Stomach (tissue), 9 donors: ENCODE measurements around the gene MYH8. TPM values are rescaled to one million over a fixed set of nuclear protein-coding genes. Genes with fewer than 3 reads are reported as not detected.

Experiments
- DNase-seq, 2 donors: peaks; one replicate each; pipeline versions ENCODE4 v3.0.0 to v3.0.0-alpha.2; 2013 to 2019
- H3K27ac ChIP-seq, 5 donors: fragments of 200-600 bp in 4 of 5; sonication (generic) in 4 of 5; one replicate each; pipeline ENCODE4 v1.5.1; 2013 to 2019; ENCODE audit warnings: mild to moderate bottlenecking in 1 of 5, moderate library complexity in 1 of 5
- H3K27me3 ChIP-seq, 3 donors: fragments of 200-600 bp; sonication (generic); one replicate each; pipeline ENCODE4 v1.5.1; 2017 to 2019; ENCODE audit warnings: mixed run types in 1 of 3
- H3K36me3 ChIP-seq, 4 donors: fragments of 200-600 bp; sonication (generic); 1 replicate in 3 of 4; 2 replicates in 1 of 4; pipeline ENCODE4 v1.5.1; 2016 to 2019
- H3K4me1 ChIP-seq, 4 donors: fragments of 200-600 bp; sonication (generic); one replicate each; pipeline ENCODE4 v1.5.1; 2016 to 2019
- H3K4me3 ChIP-seq, 4 donors: fragments of 200-600 bp; sonication (generic) in 3 of 4; one replicate each; pipeline ENCODE4 v1.5.1; 2016 to 2019; ENCODE audit warnings: mild to moderate bottlenecking in 1 of 4
- H3K9me3 ChIP-seq, 4 donors: fragments of 200-600 bp; sonication (generic); one replicate each; pipeline ENCODE4 v1.5.1; 2016 to 2019
- EP300 ChIP-seq: sonication (generic); formaldehyde crosslinking; IDR thresholded peaks from one replicate; pipeline ENCODE4 v1.6.1; 2017; ENCODE audit warnings: antibody characterized with exemption
- POLR2A ChIP-seq, 4 donors: fragments of 450-650 bp; IDR thresholded peaks; one replicate each; pipeline ENCODE4 v1.6.1; 2016; ENCODE audit warnings: antibody characterized with exemption in 4 of 4, control low read depth in 2 of 4, mild to moderate bottlenecking in 1 of 4, moderate library complexity in 1 of 4
- POLR2AphosphoS5 ChIP-seq, 3 donors: sonication (generic); formaldehyde crosslinking; IDR thresholded peaks; one replicate each; pipeline ENCODE4 v1.6.1; 2016; ENCODE audit warnings: antibody characterized with exemption in 3 of 3
- WGBS, 5 donors: extraction: QIAGEN DNeasy Blood & Tissue Kit in 3 of 5; methylation state at CpG; one replicate each; pipeline versions ENCODE4 v1.1.5 to v1.1.7; 2013 to 2018; 5-methylcytosine and 5-hydroxymethylcytosine counted together
- intact Hi-C: fragments of 100-400 bp; cut with DNase I; formaldehyde crosslinking; loops from one replicate; pipeline ENCODE4 v1.15.1; 2023; ENCODE audit warnings: low total_unique reads
- polyA plus RNA-seq, 3 donors: library from polyadenylated mRNA; stranded (reverse); fragments of 200-250 nt; gene quantifications; one replicate each; pipeline ENCODE4 v1.2.3, GENCODE V29; 2013
- total RNA-seq, 5 donors: library from RNA; depleted of rRNA; stranded (reverse); fragments of >200 nt; gene quantifications; one replicate each; pipeline versions ENCODE4 v1.1.0 to v1.2.3, GENCODE V29; 2014 to 2016
- TF ChIP-seq, protein P1 (sequence below), 7 experiments: fragments of 450-650 bp in 4 of 7; fragments of 200-600 bp in 3 of 7; sonication (generic) in 3 of 7; IDR thresholded peaks; one replicate each; pipeline ENCODE4 v1.5.1; 2016 to 2019; ENCODE audit warnings: antibody characterized with exemption in 7 of 7, control low read depth in 2 of 7, mild to moderate bottlenecking in 1 of 7
- donor health status: healthy with polysubstance abuse.
- donor health status: Bipolar disorder and iron deficiency.
- donor health status: healthy.

MYH8 gene
- total and polyA plus RNA-seq, 8 donors = 0.06 TPM; not detected in 7

DNA sequence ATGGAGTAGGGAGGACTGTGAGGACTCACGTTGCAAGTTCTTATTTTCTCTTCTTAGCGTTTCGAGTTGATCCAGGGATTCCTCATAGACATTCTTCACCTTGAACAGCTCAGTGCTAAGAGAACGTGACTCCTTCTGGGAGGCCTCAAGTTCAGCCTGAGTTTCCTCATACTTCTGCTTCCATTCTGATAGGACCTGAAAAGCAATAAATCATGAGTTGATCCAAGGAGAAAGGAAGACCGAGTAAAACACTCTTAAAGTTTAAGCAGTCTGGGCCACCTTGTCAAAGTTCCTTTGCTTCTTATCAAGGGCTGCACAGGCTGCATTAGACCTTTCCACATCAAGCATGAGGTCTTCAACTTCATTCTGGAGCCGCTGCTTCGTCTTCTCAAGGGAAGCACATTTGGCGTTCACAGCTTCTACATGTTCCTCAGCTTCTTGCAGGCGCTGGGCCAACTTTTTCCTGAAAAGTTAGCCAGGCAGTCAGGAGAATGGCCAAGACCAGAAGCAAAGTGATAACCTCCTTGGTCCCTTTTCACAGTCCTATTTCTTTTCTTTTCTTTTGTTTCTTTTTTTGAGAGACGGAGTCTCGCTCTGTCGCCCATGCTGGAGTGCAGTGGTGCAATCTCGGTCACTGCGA lies 25.1 kb downstream of the MYH8 start:
- no peak for DNase-seq
- Histone ChIP-seq H3K27ac (no peak overlapping the region), H3K27me3 (peaks cover 0 to 15% (median 0%) of the 10 kb centered on the region in 3 donors), H3K4me1 (no peaks in the 10 kb centered on the region), H3K4me3 (no peak overlapping the region), H3K9me3 (no peaks in the 10 kb centered on the region), H3K36me3 (no peaks in the 10 kb centered on the region)
- WGBS, 5 donors = 71 to 78% (median 76%) methylated on average over 14 of the region's 14 CpGs
- intact Hi-C loops = no loop called here
- TF ChIP-seq POLR2AphosphoS5 (IDR thresholded peaks at IDR 0.05) (no peak), EP300 (no peak), POLR2A (IDR thresholded peaks at IDR 0.05) (no peak)
- TF ChIP-seq, protein P1, sequence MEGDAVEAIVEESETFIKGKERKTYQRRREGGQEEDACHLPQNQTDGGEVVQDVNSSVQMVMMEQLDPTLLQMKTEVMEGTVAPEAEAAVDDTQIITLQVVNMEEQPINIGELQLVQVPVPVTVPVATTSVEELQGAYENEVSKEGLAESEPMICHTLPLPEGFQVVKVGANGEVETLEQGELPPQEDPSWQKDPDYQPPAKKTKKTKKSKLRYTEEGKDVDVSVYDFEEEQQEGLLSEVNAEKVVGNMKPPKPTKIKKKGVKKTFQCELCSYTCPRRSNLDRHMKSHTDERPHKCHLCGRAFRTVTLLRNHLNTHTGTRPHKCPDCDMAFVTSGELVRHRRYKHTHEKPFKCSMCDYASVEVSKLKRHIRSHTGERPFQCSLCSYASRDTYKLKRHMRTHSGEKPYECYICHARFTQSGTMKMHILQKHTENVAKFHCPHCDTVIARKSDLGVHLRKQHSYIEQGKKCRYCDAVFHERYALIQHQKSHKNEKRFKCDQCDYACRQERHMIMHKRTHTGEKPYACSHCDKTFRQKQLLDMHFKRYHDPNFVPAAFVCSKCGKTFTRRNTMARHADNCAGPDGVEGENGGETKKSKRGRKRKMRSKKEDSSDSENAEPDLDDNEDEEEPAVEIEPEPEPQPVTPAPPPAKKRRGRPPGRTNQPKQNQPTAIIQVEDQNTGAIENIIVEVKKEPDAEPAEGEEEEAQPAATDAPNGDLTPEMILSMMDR (IDR thresholded peaks at IDR 0.05) = no peak

DNA sequence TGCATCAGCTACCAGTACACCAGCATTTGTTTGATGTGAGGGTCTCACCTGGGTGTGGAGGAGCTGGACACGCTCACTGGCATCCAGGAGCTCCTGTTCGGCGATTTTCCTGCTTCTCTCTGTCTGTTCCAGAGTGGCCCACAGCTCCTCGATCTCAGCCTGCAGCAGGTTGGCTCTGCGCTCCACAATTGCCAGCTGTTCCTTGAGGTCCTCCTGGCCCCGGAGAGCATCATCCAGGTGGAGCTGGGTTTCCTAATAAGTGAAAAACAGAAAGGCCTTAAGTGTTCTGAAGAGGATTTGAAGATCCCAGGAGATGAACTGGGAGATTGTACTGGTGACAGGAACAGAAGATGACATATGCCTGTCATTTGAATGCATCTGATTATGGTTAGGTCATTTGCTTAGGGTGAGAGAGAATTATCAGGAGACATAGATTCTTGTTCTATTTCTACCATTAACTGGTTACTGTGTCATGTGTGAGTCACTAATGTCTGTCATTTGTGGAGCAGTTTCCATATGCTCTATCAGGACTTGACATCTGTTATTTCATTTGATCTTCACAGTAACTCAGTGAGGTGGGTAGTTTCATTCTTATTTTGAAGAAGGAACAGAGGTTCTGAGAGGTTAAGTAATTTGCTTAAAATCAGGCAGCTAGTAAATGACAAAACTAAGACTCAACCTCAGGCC lies 27.4 kb downstream of the MYH8 start:
- no peak overlapping the region for H3K27ac ChIP-seq
- peaks cover 0 to 28% (median 0%) of the 10 kb centered on the region in 3 donors for H3K27me3 ChIP-seq
- 80 to 87% (median 82%) methylated on average over 6 of the region's 6 CpGs for WGBS, 5 donors
- H3K4me3 ChIP-seq = no peak overlapping the region
- no peak for DNase-seq
- H3K4me1 ChIP-seq = no peaks in the 10 kb centered on the region
- H3K9me3 ChIP-seq = no peaks in the 10 kb centered on the region
- no peaks in the 10 kb centered on the region for H3K36me3 ChIP-seq
- TF ChIP-seq POLR2AphosphoS5 (IDR thresholded peaks at IDR 0.05) (no peak), EP300 (no peak)
- TF ChIP-seq, protein P1 (IDR thresholded peaks at IDR 0.05) = no peak
- intact Hi-C loops = no loop called here

DNA sequence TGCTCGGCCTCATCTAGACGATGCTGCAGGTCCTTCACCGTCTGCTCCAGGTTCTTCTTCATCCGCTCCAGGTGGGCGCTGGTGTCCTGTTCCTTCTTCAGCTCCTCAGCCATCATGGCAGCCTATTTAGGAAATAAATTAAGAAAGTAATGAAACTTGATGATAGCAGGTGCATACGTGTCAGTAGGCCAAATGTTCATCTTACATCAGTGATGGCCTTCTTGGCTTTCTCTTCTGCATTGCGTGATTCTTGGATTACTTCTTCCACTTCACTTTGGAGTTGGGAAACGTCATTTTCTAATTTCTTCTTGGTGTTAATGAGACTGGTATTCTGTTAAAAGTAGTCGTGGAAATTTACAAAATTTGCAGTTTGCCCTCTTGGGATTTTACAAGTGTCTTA lies 28.9 kb downstream of the MYH8 start:
- Histone ChIP-seq H3K36me3 (no peaks in the 10 kb centered on the region), H3K27me3 (peaks cover 0 to 32% (median 0%) of the 10 kb centered on the region in 3 donors), H3K9me3 (no peaks in the 10 kb centered on the region), H3K4me1 (no peaks in the 10 kb centered on the region), H3K4me3 (no peak overlapping the region), H3K27ac (no peak overlapping the region)
- intact Hi-C loops = no loop called here
- 84 to 89% (median 86%) methylated on average over 9 of the region's 9 CpGs for WGBS, 5 donors
- TF ChIP-seq POLR2AphosphoS5 (IDR thresholded peaks at IDR 0.05) (no peak), POLR2A (IDR thresholded peaks at IDR 0.05) (no peak), EP300 (no peak)
- TF ChIP-seq, protein P1 (IDR thresholded peaks at IDR 0.05) = no peak
- DNase-seq = no peak

DNA sequence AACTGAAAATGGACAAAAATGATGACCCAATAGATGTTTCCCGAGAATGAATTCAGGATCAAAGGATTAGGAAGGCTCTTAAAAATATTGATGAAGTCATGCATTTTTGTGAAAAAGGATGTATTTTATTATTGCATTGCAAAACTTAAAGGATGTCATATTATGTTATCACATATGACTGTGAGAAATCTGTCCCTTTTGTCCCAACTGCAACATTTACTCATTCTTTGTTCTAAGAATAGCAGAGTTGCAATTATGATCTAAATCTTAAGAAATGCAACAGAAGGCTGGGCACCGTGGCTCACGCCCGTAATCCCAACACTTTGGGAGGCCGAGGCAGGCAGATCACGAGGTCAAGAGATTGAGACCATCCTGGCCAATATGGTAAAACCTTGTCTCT lies 35.9 kb downstream of the MYH8 start:
- Histone ChIP-seq H3K36me3 (no peaks in the 10 kb centered on the region), H3K4me3 (no peak overlapping the region), H3K9me3 (no peaks in the 10 kb centered on the region), H3K4me1 (no peaks in the 10 kb centered on the region), H3K27ac (no peak overlapping the region), H3K27me3 (peaks cover 0 to 19% (median 0%) of the 10 kb centered on the region in 3 donors)
- WGBS, 5 donors = 55 to 73% (median 65%) methylated on average over 6 of the region's 6 CpGs
- TF ChIP-seq POLR2A (IDR thresholded peaks at IDR 0.05) = no peak
- no peak for TF ChIP-seq EP300
- TF ChIP-seq, protein P1 (IDR thresholded peaks at IDR 0.05) = no peak
- TF ChIP-seq POLR2AphosphoS5 (IDR thresholded peaks at IDR 0.05) = no peak
- intact Hi-C loops = no loop called here
- no peak for DNase-seq
